Fibroblast of lung (primary cell): Measurements from ENCODE around the gene CD2AP. TPM values are rescaled to one million over a fixed set of nuclear protein-coding genes. Genes with fewer than 3 reads are reported as not detected.

Experiments used
- DNase-seq, 2 donors: peaks; one replicate each; pipeline versions ENCODE4 v3.0.0 to v3.0.0-alpha.2; 2010; ENCODE audit warnings: low read depth in 2 of 2
- H2AFZ ChIP-seq: 2 replicates; pipeline ENCODE4 v1.5.1; 2012; ENCODE audit warnings: low read length, control low read depth, inconsistent platforms
- H3K27ac ChIP-seq: 2 replicates; pipeline ENCODE4 v1.5.1; 2011; ENCODE audit warnings: low read length, control low read depth; ENCODE audit not compliant: insufficient read depth
- H3K27me3 ChIP-seq: 2 replicates; pipeline ENCODE4 v1.5.1; 2011; ENCODE audit warnings: mild to moderate bottlenecking, low read length; ENCODE audit not compliant: control insufficient read depth, insufficient read depth
- H3K36me3 ChIP-seq: 2 replicates; pipeline ENCODE4 v1.5.1; 2011; ENCODE audit warnings: low read length; ENCODE audit not compliant: control insufficient read depth, insufficient read depth
- H3K4me1 ChIP-seq: 2 replicates; pipeline ENCODE4 v1.5.1; 2011; ENCODE audit warnings: low read length; ENCODE audit not compliant: control insufficient read depth, insufficient read depth; ENCODE audit errors: extremely low read depth
- H3K4me2 ChIP-seq: 2 replicates; pipeline ENCODE4 v1.5.1; 2011; ENCODE audit warnings: low read length, control low read depth; ENCODE audit not compliant: insufficient read depth; ENCODE audit errors: extremely low read depth
- H3K4me3 ChIP-seq, 4 experiments: fragments of 200-600 bp in 1 of 4; sonication (generic) in 1 of 4; replicated peaks in 1 of 4; 2 replicates each; pipeline ENCODE4 v1.5.1; 2011 to 2016; ENCODE audit warnings: low read length in 4 of 4, low read depth in 3 of 4, mild to moderate bottlenecking in 3 of 4, control low read depth in 2 of 4, inconsistent platforms in 1 of 4, mixed read lengths in 1 of 4; ENCODE audit not compliant: insufficient read depth in 1 of 4; ENCODE audit errors: control extremely low read depth in 1 of 4
- H3K79me2 ChIP-seq: 2 replicates; pipeline ENCODE4 v1.5.1; 2012; ENCODE audit warnings: mild to moderate bottlenecking, low read length, inconsistent platforms; ENCODE audit not compliant: control insufficient read depth, insufficient read depth
- H3K9ac ChIP-seq: 2 replicates; pipeline ENCODE4 v1.5.1; 2011; ENCODE audit warnings: mild to moderate bottlenecking, low read length, control low read depth; ENCODE audit not compliant: insufficient read depth
- H3K9me3 ChIP-seq: 2 replicates; pipeline ENCODE4 v1.5.1; 2012; ENCODE audit warnings: low read depth, low read length; ENCODE audit not compliant: control insufficient read depth, insufficient read depth
- H4K20me1 ChIP-seq: 2 replicates; pipeline ENCODE4 v1.5.1; 2011; ENCODE audit warnings: low read length; ENCODE audit not compliant: control insufficient read depth, insufficient read depth; ENCODE audit errors: extremely low read depth
- EZH2 ChIP-seq: IDR thresholded peaks from 2 replicates; pipeline ENCODE4 v1.5.1; 2012; ENCODE audit warnings: low read length, control low read depth, mild to moderate bottlenecking; ENCODE audit errors: missing control alignments
- polyA plus RNA-seq, 2 donors: library from polyadenylated mRNA; depleted of rRNA in 1 of 2; stranded (reverse) in 1 of 2; unstranded in 1 of 2; fragments of >200 nt; gene quantifications; 2 replicates each; pipeline ENCODE4 v1.2.1, GENCODE V29; 2011 to 2012; ENCODE audit warnings: missing spikeins in 1 of 2
- total RNA-seq: library from RNA; depleted of rRNA; stranded (reverse); fragments of >200 nt; gene quantifications from 2 replicates; pipeline ENCODE4 v1.2.1, GENCODE V29; 2014
- TF ChIP-seq, protein P1 (sequence below), 2 donors: IDR thresholded peaks in 1 of 2; conservative IDR thresholded peaks in 1 of 2; 1 replicate in 1 of 2; 2 replicates in 1 of 2; pipeline ENCODE4 v1.5.1; 2011 to 2012; ENCODE audit warnings: low read length in 2 of 2, control low read depth in 1 of 2, inconsistent platforms in 1 of 2, low read depth in 1 of 2, mild to moderate bottlenecking in 1 of 2

CD2AP gene
- total and polyA plus RNA-seq, 2 donors (not counting 1 experiment from before 2014, with no cell fraction given) = 15.7 to 17.2 TPM

DNA sequence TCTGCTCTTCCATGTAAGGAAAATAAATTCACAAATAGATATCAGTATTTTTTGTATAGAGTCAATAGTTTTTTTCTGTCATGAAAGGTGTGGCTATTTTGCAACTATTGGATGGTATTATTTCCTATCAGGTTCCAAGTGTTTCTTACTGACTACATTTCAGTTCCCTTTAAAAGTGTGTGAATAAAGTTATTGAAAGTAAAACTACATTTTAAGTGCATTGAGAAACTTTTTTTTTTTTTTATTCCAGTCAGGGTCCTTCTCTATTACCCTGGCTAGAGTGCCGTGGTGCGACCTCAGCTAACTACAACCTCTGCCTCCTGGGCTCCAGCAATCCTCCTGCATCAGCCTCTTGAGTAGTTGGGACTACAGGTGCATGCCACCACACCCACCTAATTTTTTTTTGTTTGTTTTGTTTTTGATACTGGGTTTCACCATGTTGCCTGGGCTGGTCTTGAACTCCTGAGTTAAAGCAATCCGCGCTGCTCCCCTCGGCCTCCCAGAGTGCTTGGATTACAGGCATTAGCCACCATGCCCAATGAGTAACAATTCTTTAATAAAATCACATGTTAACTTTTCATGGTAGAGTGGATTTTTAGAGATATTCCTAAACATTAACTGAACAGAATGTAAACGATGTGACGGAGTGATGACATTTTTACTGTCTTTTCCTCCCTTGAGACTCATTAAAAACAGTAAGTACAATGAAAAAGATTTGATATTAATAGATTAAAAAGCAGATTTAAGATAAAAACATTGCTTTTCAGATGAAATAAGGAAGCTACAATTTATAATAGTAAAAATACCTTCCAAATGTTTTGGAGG, 151.1 kb downstream of the CD2AP start:
- Histone ChIP-seq H3K4me2 (no peak overlapping the region), H3K4me3 (no peak overlapping the region), H3K36me3 (no peaks in the 10 kb centered on the region), H4K20me1 (no peaks in the 10 kb centered on the region), H3K79me2 (no peaks in the 10 kb centered on the region), H3K9me3 (no peaks in the 10 kb centered on the region), H3K4me1 (no peaks in the 10 kb centered on the region), H2AFZ (no peak overlapping the region), H3K9ac (no peak overlapping the region), H3K27me3 (no peaks in the 10 kb centered on the region), H3K27ac (no peak overlapping the region)
- no peak for DNase-seq
- TF ChIP-seq EZH2 = no peak
- TF ChIP-seq, protein P1, sequence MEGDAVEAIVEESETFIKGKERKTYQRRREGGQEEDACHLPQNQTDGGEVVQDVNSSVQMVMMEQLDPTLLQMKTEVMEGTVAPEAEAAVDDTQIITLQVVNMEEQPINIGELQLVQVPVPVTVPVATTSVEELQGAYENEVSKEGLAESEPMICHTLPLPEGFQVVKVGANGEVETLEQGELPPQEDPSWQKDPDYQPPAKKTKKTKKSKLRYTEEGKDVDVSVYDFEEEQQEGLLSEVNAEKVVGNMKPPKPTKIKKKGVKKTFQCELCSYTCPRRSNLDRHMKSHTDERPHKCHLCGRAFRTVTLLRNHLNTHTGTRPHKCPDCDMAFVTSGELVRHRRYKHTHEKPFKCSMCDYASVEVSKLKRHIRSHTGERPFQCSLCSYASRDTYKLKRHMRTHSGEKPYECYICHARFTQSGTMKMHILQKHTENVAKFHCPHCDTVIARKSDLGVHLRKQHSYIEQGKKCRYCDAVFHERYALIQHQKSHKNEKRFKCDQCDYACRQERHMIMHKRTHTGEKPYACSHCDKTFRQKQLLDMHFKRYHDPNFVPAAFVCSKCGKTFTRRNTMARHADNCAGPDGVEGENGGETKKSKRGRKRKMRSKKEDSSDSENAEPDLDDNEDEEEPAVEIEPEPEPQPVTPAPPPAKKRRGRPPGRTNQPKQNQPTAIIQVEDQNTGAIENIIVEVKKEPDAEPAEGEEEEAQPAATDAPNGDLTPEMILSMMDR (conservative IDR thresholded peaks at IDR 0.05 in 1 of 2, IDR thresholded peaks at IDR 0.05 in 1 of 2; ENCODE audit: low read depth in 1 of 2, low read length in 2 of 2) = no peak

DNA sequence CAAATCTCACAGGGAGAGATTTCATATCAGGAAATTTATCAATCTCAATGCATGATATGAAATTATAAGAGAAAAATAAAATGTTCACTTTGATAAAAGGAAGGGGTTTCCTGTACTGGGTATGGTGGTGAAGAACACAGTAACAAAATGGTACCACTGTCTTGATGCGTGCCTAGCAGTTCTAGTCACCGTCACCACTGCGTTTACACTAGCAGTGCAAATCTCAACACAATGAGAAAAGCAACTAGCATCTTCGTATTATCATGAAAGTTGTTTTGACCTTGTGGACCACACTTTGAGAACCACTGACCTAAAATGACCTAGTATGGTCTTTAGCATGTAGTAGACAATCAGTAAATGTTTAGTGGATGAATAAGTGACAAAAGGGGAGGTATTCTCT, 152.4 kb downstream of the CD2AP start:
- no peak overlapping the region for H3K4me3 ChIP-seq
- no peaks in the 10 kb centered on the region for H4K20me1 ChIP-seq
- H3K4me1 ChIP-seq = no peaks in the 10 kb centered on the region
- no peak overlapping the region for H3K4me2 ChIP-seq
- no peak overlapping the region for H2AFZ ChIP-seq
- TF ChIP-seq, protein P1 (conservative IDR thresholded peaks at IDR 0.05 in 1 of 2, IDR thresholded peaks at IDR 0.05 in 1 of 2; ENCODE audit: low read depth in 1 of 2, low read length in 2 of 2) = no peak
- TF ChIP-seq EZH2 = no peak
- H3K36me3 ChIP-seq = no peaks in the 10 kb centered on the region
- no peak overlapping the region for H3K27ac ChIP-seq
- H3K27me3 ChIP-seq = no peaks in the 10 kb centered on the region
- no peaks in the 10 kb centered on the region for H3K79me2 ChIP-seq
- no peaks in the 10 kb centered on the region for H3K9me3 ChIP-seq
- no peak for DNase-seq
- no peak overlapping the region for H3K9ac ChIP-seq

- H3K27me3 ChIP-seq = no peaks in the 10 kb centered on the region
- no peak overlapping the region for H3K27ac ChIP-seq
These were observed 153.0 kb downstream of the CD2AP start for GRCh38 chr6:47630587-47630986.

More at GRCh38 chr6:47630587-47630986, 153.0 kb downstream of the CD2AP start:
- Histone ChIP-seq H4K20me1 (no peaks in the 10 kb centered on the region), H2AFZ (no peak overlapping the region), H3K4me3 (no peak overlapping the region), H3K9ac (no peak overlapping the region), H3K9me3 (no peaks in the 10 kb centered on the region), H3K4me1 (no peaks in the 10 kb centered on the region), H3K36me3 (no peaks in the 10 kb centered on the region), H3K4me2 (no peak overlapping the region), H3K79me2 (no peaks in the 10 kb centered on the region)
- TF ChIP-seq, protein P1 (conservative IDR thresholded peaks at IDR 0.05 in 1 of 2, IDR thresholded peaks at IDR 0.05 in 1 of 2; ENCODE audit: low read depth in 1 of 2, low read length in 2 of 2) = no peak
- DNase-seq = no peak
